ENCODE measurements around the gene DNAJC13.

The DNAJC13 gene

GRCh38 chr3:132561003-132561402, 143.7 kb downstream of the DNAJC13 start:
- no peaks in the 10 kb centered on the region for H3F3A ChIP-seq (ENCODE audit: insufficient read depth, low read length)
- no peak overlapping the region for H3K4me3 ChIP-seq (ENCODE audit: low read depth, low read length, poor library complexity, severe bottlenecking)
- H2AFZ ChIP-seq (ENCODE audit: low read length): no peak overlapping the region
- H3K79me2 ChIP-seq (ENCODE audit: insufficient read depth, low read length): no peaks in the 10 kb centered on the region
- TF ChIP-seq EZH2 (IDR thresholded peaks at IDR 0.05; ENCODE audit: borderline replicate concordance, low read length): no peak
- TF ChIP-seq CTCF (IDR thresholded peaks at IDR 0.05; ENCODE audit: low read length): no peak
- H3K4me2 ChIP-seq (ENCODE audit: low read length): no peak overlapping the region
- no peak overlapping the region for H3K9ac ChIP-seq (ENCODE audit: low read length)
- H3K9me2 ChIP-seq (ENCODE audit: low read depth, low read length): no peaks in the 10 kb centered on the region
- H3K36me3 ChIP-seq (ENCODE audit: insufficient read depth, low read length): peaks cover 3% of the 10 kb centered on the region; the same call in 1 of the 2 replicates
- H4K20me1 ChIP-seq (ENCODE audit: insufficient read depth, low read length): no peaks in the 10 kb centered on the region
- no peaks in the 10 kb centered on the region for H3K27me3 ChIP-seq (ENCODE audit: insufficient read depth, low read length)
- H3K27ac ChIP-seq (ENCODE audit: low read depth, low read length, poor library complexity, severe bottlenecking): no peak overlapping the region
- no peaks in the 10 kb centered on the region for H3K9me3 ChIP-seq (ENCODE audit: low read length)
- H3K4me1 ChIP-seq (ENCODE audit: insufficient read depth, low read length, severe bottlenecking): no peaks in the 10 kb centered on the region

GRCh38 chr3:132563420-132564069, 146.2 kb downstream of the DNAJC13 start:
- TF ChIP-seq CTCF (IDR thresholded peaks at IDR 0.05; ENCODE audit: low read length) (no peak), EZH2 (IDR thresholded peaks at IDR 0.05; ENCODE audit: borderline replicate concordance, low read length) (no peak)
- Histone ChIP-seq H3K9me3 (ENCODE audit: low read length) (no peaks in the 10 kb centered on the region), H2AFZ (ENCODE audit: low read length) (no peak overlapping the region), H3K9ac (ENCODE audit: low read length) (no peak overlapping the region), H3K27ac (ENCODE audit: low read depth, low read length, poor library complexity, severe bottlenecking) (no peak overlapping the region), H3K27me3 (ENCODE audit: insufficient read depth, low read length) (no peaks in the 10 kb centered on the region), H3K9me2 (ENCODE audit: low read depth, low read length) (no peaks in the 10 kb centered on the region), H3F3A (ENCODE audit: insufficient read depth, low read length) (no peaks in the 10 kb centered on the region), H3K4me2 (ENCODE audit: low read length) (no peak overlapping the region), H3K36me3 (ENCODE audit: insufficient read depth, low read length) (peaks cover 3% of the 10 kb centered on the region; the same call in 1 of the 2 replicates), H3K4me3 (ENCODE audit: low read depth, low read length, poor library complexity, severe bottlenecking) (no peak overlapping the region), H3K79me2 (ENCODE audit: insufficient read depth, low read length) (no peaks in the 10 kb centered on the region), H4K20me1 (ENCODE audit: insufficient read depth, low read length) (no peaks in the 10 kb centered on the region), H3K4me1 (ENCODE audit: insufficient read depth, low read length, severe bottlenecking) (no peaks in the 10 kb centered on the region)

GRCh38 chr3:132564070-132564465, 146.8 kb downstream of the DNAJC13 start:
- Histone ChIP-seq H3K9me2 (ENCODE audit: low read depth, low read length) (no peaks in the 10 kb centered on the region), H3K27me3 (ENCODE audit: insufficient read depth, low read length) (no peaks in the 10 kb centered on the region), H2AFZ (ENCODE audit: low read length) (no peak overlapping the region), H3K4me2 (ENCODE audit: low read length) (no peak overlapping the region), H3K27ac (ENCODE audit: low read depth, low read length, poor library complexity, severe bottlenecking) (no peak overlapping the region), H3F3A (ENCODE audit: insufficient read depth, low read length) (no peaks in the 10 kb centered on the region), H3K9ac (ENCODE audit: low read length) (no peak overlapping the region), H3K36me3 (ENCODE audit: insufficient read depth, low read length) (peaks cover 3% of the 10 kb centered on the region; the same call in 1 of the 2 replicates), H3K4me3 (ENCODE audit: low read depth, low read length, poor library complexity, severe bottlenecking) (no peak overlapping the region), H4K20me1 (ENCODE audit: insufficient read depth, low read length) (no peaks in the 10 kb centered on the region), H3K79me2 (ENCODE audit: insufficient read depth, low read length) (no peaks in the 10 kb centered on the region), H3K4me1 (ENCODE audit: insufficient read depth, low read length, severe bottlenecking) (no peaks in the 10 kb centered on the region), H3K9me3 (ENCODE audit: low read length) (no peaks in the 10 kb centered on the region)
- TF ChIP-seq EZH2 (IDR thresholded peaks at IDR 0.05; ENCODE audit: borderline replicate concordance, low read length): no peak
- no peak for TF ChIP-seq CTCF (IDR thresholded peaks at IDR 0.05; ENCODE audit: low read length)
